HG02870 (cell line): ENCODE results near the gene CATSPERZ.
A peak's percentile ranks its signal among the peaks of the same experiment; 100 is the strongest.

Experiments used
- ATAC-seq: cut with Tn5 transposase; IDR thresholded peaks from one replicate; pipeline ENCODE4 v1.9.1; 2021; ENCODE audit warnings: mild to moderate bottlenecking, moderate library complexity; ENCODE audit not compliant: unreplicated experiment

Gene CATSPERZ

GRCh38 chr11:64284962-64285884 is 14.9 kb upstream of the CATSPERZ start, which contains the start of gene GPR137:
Gene GPR137 (plus strand): TSS chr11:64285848. CDS start chr11:64286525, 677 bp downstream.
- peak; percentile 45 for ATAC-seq

- no peak for ATAC-seq
Measured at GRCh38 chr11:64285885-64286800, 14.0 kb upstream of the CATSPERZ start.

- ATAC-seq = no peak
Measured at GRCh38 chr11:64286801-64287159, 13.4 kb upstream of the CATSPERZ start.

- ATAC-seq = no peak
Measured at GRCh38 chr11:64287676-64288352, 12.3 kb upstream of the CATSPERZ start.

- ATAC-seq = no peak
Measured at GRCh38 chr11:64288353-64288750, 11.8 kb upstream of the CATSPERZ start.

GRCh38 chr11:64289002-64289564 is 11.1 kb upstream of the CATSPERZ start:
- no peak for ATAC-seq

GRCh38 chr11:64290352-64291261 is 9.6 kb upstream of the CATSPERZ start:
- ATAC-seq = no peak

- ATAC-seq = no peak
Measured at GRCh38 chr11:64291262-64291751, 8.9 kb upstream of the CATSPERZ start, which contains the start of gene KCNK4. Gene KCNK4 (plus strand): TSS chr11:64291302. CDS start chr11:64293019, 1,717 bp downstream.

- no peak for ATAC-seq
Measured at GRCh38 chr11:64291752-64292459, 8.3 kb upstream of the CATSPERZ start.

- ATAC-seq = no peak
Measured at GRCh38 chr11:64292460-64293254, 7.5 kb upstream of the CATSPERZ start.

GRCh38 chr11:64294774-64295173 is 5.4 kb upstream of the CATSPERZ start:
- no peak for ATAC-seq

GRCh38 chr11:64295760-64296159 is 4.4 kb upstream of the CATSPERZ start:
- ATAC-seq = no peak

- ATAC-seq = no peak
Measured at GRCh38 chr11:64296236-64296635, 3.9 kb upstream of the CATSPERZ start.

- no peak for ATAC-seq
Measured at GRCh38 chr11:64296830-64297698, 3.1 kb upstream of the CATSPERZ start.

- ATAC-seq = no peak
Measured at GRCh38 chr11:64297699-64298358, 2.3 kb upstream of the CATSPERZ start.
